Lower lobe of right lung (tissue), 2 donors: ENCODE data around the gene ATRNL1. TPM values are rescaled to one million over a fixed set of nuclear protein-coding genes. Genes with fewer than 3 reads are reported as not detected.

Experiments used
- ATAC-seq, 2 donors: fragments of 200-7000 bp; cut with Tn5 transposase; one replicate each; pipeline ENCODE4 v1.9.1; 2020 to 2022; ENCODE audit warnings: mild to moderate bottlenecking in 2 of 2, moderate library complexity in 2 of 2
- DNase-seq: peaks from one replicate; pipeline ENCODE4 v3.0.0-alpha.2; 2020
- H3K27ac ChIP-seq: fragments of 200-600 bp; one replicate; pipeline ENCODE4 v1.8.0; 2022
- H3K27me3 ChIP-seq: fragments of 200-600 bp; one replicate; pipeline ENCODE4 v1.8.0; 2022; ENCODE audit warnings: low read depth
- H3K36me3 ChIP-seq: fragments of 200-600 bp; one replicate; pipeline ENCODE4 v1.8.0; 2022; ENCODE audit warnings: mild to moderate bottlenecking
- H3K4me1 ChIP-seq: fragments of 200-600 bp; one replicate; pipeline ENCODE4 v1.8.0; 2022
- H3K4me3 ChIP-seq: fragments of 200-600 bp; one replicate; pipeline ENCODE4 v1.8.0; 2022; ENCODE audit warnings: mild to moderate bottlenecking
- H3K9me3 ChIP-seq: fragments of 200-600 bp; one replicate; pipeline ENCODE4 v1.8.0; 2022
- intact Hi-C: fragments of 100-400 bp; cut with DNase I; formaldehyde crosslinking; loops from one replicate; pipeline ENCODE4 v1.11.0; 2022
- total RNA-seq: library from RNA; stranded (reverse); fragmentation: NEBNext Ultra II Directional; extraction: Animal tissue kit (Norgen Biotek cat#: 25700); gene quantifications from one replicate; pipeline ENCODE4 v1.2.1, GENCODE V29; 2021
- TF ChIP-seq, protein P1 (sequence below): fragments of 200-600 bp; IDR thresholded peaks from one replicate; pipeline ENCODE4 v1.8.0; 2022; ENCODE audit warnings: antibody characterized with exemption, mild to moderate bottlenecking
- donor health status: DM: no; HTN: yes; CAD: no; lungs with severe emphysema.

ATRNL1 gene
- total RNA-seq, 1 donor from 2014 or later, result 0.92 TPM

- TF ChIP-seq, protein P1, sequence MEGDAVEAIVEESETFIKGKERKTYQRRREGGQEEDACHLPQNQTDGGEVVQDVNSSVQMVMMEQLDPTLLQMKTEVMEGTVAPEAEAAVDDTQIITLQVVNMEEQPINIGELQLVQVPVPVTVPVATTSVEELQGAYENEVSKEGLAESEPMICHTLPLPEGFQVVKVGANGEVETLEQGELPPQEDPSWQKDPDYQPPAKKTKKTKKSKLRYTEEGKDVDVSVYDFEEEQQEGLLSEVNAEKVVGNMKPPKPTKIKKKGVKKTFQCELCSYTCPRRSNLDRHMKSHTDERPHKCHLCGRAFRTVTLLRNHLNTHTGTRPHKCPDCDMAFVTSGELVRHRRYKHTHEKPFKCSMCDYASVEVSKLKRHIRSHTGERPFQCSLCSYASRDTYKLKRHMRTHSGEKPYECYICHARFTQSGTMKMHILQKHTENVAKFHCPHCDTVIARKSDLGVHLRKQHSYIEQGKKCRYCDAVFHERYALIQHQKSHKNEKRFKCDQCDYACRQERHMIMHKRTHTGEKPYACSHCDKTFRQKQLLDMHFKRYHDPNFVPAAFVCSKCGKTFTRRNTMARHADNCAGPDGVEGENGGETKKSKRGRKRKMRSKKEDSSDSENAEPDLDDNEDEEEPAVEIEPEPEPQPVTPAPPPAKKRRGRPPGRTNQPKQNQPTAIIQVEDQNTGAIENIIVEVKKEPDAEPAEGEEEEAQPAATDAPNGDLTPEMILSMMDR, result no peak
- H3K36me3 ChIP-seq, result no peaks in the 10 kb centered on the region
- H3K27me3 ChIP-seq, result no peaks in the 10 kb centered on the region
- no peak for ATAC-seq
- no peak overlapping the region for H3K4me3 ChIP-seq
- no peak overlapping the region for H3K27ac ChIP-seq
- H3K4me1 ChIP-seq, result no peaks in the 10 kb centered on the region
- intact Hi-C loops, result no loop called here
- H3K9me3 ChIP-seq, result no peaks in the 10 kb centered on the region
- no peak for DNase-seq
Observed at GRCh38 chr10:115436999-115437398, 343.8 kb downstream of the ATRNL1 start.

GRCh38 chr10:115441907-115442545 is 348.9 kb downstream of the ATRNL1 start:
- TF ChIP-seq, protein P1, result no peak
- no peak overlapping the region for H3K4me3 ChIP-seq
- no peaks in the 10 kb centered on the region for H3K9me3 ChIP-seq
- no peaks in the 10 kb centered on the region for H3K27me3 ChIP-seq
- no peak overlapping the region for H3K27ac ChIP-seq
- no peak for ATAC-seq
- no peak for DNase-seq
- no peaks in the 10 kb centered on the region for H3K4me1 ChIP-seq
- intact Hi-C loops, result no loop called here
- H3K36me3 ChIP-seq, result no peaks in the 10 kb centered on the region

DNA sequence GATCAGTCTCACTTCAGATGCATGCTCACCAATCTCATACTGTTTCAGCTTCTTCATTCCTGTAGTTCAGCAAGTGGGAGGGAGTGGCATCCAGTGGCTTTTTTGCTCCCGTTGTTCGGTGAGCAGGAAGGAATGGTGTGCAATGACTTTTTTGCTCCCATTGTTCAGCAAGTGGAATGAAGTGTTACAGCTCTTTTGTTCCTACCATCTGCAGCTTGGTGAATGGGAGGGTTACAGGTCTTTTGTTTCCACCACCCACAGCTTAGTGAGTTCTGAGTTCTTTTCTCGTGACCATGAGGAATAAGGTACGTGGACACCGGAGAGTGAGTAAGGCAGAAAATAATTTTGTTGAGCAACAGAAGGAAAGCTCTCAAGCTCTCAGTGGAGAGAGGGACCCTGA is 363.6 kb downstream of the ATRNL1 start:
- H3K4me3 ChIP-seq, result no peak overlapping the region
- no peaks in the 10 kb centered on the region for H3K36me3 ChIP-seq
- intact Hi-C loops, result no loop called here
- H3K4me1 ChIP-seq, result no peaks in the 10 kb centered on the region
- TF ChIP-seq, protein P1, result no peak
- H3K27me3 ChIP-seq, result no peaks in the 10 kb centered on the region
- no peaks in the 10 kb centered on the region for H3K9me3 ChIP-seq
- ATAC-seq (no peak), DNase-seq (no peak)
- no peak overlapping the region for H3K27ac ChIP-seq

DNA sequence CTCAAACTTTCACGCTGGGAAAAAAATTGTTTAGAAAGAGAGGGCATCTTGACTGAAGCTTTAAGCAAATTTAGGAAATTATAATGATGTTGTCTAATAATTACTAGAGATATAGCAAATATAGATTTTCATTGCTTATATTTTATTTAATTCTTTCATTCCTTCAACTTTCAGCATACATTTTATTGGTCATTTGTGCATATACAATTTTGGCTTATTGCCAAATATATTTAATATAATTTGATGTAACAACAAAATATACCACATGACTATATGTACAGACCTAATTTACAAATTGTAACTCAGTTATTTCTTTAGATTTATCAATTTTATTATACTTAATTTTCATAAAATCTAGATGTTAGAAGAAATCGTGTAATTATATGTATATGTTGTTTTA is 390.1 kb downstream of the ATRNL1 start:
- Histone ChIP-seq H3K9me3 (no peaks in the 10 kb centered on the region), H3K4me1 (no peaks in the 10 kb centered on the region), H3K36me3 (no peaks in the 10 kb centered on the region), H3K27me3 (no peaks in the 10 kb centered on the region), H3K4me3 (no peak overlapping the region), H3K27ac (no peak overlapping the region)
- no peak for ATAC-seq
- DNase-seq, result no peak
- TF ChIP-seq, protein P1, result no peak
- intact Hi-C loops, result no loop called here

DNA sequence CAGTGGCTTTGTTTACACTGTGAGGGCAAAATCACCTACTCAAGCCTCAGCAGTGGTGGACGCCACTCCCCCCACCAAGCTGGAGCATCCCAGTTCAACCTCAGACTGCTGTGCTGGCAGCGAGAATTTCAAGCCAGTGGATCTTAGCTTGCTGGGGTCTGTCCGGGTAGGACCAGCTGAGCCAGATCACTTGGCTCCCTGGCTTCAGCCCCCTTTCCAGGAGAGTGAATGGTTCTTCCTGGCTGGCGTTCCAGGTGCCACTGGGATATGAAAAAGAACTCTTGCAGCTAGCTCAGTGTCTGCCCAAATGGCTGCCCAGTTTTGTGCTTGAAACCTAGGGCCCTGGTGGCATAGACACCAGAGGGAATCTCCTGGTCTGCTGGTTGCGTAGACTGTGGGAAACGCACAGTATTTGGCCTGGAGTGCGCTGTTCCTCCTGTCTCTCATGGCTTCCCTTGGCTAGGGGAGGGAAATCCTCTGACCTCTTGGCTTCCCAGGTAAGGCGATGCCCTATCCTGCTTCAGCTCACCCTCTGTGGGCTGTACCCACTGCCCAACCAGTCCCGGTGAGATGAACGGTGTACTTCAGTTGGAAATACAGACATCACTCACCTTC is 398.5 kb downstream of the ATRNL1 start:
- no peaks in the 10 kb centered on the region for H3K27me3 ChIP-seq
- H3K9me3 ChIP-seq, result no peaks in the 10 kb centered on the region
- intact Hi-C loops, result no loop called here
- TF ChIP-seq, protein P1, result no peak
- H3K27ac ChIP-seq, result no peak overlapping the region
- H3K4me1 ChIP-seq, result no peaks in the 10 kb centered on the region
- no peak overlapping the region for H3K4me3 ChIP-seq
- ATAC-seq, result no peak
- H3K36me3 ChIP-seq, result no peaks in the 10 kb centered on the region
- DNase-seq, result no peak
